ENCODE data around the gene SLC9A9. TPM values are rescaled to one million over a fixed set of nuclear protein-coding genes. Genes with fewer than 3 reads are reported as not detected.

The SLC9A9 gene
- total RNA-seq, 2 experiments from 2014 or later: 13.8 to 16.4 TPM

DNA sequence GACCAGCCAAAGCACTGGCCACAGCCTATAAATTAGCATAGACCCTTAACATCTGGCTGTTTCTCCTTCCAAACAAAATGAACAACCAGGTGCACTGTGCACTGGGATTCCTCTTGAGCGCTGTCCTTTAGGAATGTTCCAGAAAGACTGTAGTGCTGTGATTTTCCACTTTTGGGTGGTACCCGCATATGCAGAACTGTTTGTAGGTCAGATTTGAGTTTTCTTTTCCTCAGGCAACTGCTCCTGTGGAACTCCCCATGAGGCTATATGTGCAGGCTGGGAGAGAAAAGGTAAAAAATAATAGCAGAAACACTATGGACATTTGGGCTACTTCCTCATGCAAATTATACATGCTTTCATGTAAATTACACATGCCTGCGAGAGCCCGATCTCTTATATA is 589.6 kb downstream of the SLC9A9 start:
- ChIA-PET CTCF (no interaction called here), POLR2A (no interaction called here)
- Mint-ChIP-seq H3K9me3 (no peaks in the 10 kb centered on the region), H3K36me3 (ENCODE audit: low read depth) (no peaks in the 10 kb centered on the region), H3K27me3 (no peaks in the 10 kb centered on the region), H3K4me3 (no peak overlapping the region), H3K27ac (no peak overlapping the region), H3K4me1 (peaks cover 2% of the 10 kb centered on the region)
- DNase-seq: no peak

GRCh38 chr3:143256416-143256815 is 591.9 kb downstream of the SLC9A9 start:
- Mint-ChIP-seq H3K27me3 (no peaks in the 10 kb centered on the region), H3K36me3 (ENCODE audit: low read depth) (no peaks in the 10 kb centered on the region), H3K4me3 (no peak overlapping the region), H3K9me3 (no peaks in the 10 kb centered on the region), H3K4me1 (no peaks in the 10 kb centered on the region), H3K27ac (no peak overlapping the region)
- POLR2A ChIA-PET: no interaction called here
- CTCF ChIA-PET: no interaction called here
- DNase-seq: no peak

DNA sequence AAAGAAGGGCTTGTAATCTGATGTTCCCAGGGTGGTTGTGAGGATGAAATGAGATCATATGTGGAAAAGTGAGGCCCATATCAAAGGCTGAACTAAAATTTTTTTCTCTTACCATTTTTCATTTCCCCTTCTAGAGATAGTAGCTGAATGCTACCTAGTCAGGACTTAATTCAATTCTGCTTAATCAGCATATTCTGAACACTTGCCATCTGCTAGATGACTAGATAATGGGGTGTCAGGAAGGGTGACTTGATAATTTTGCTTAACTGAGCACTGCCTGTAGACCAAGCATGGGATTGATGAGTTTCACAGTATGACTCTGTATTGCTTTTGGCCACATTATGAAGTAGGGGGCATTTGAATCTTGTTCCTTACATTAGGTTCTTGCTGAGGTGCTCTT is 592.5 kb downstream of the SLC9A9 start:
- H3K4me1 Mint-ChIP-seq: no peaks in the 10 kb centered on the region
- DNase-seq: no peak
- ChIA-PET CTCF (interaction anchor here (1.1 to 1.2 kb wide), 2 partner anchors 12 to 49 kb away, joined by 3 read pairs; no protein-coding TSS in a partner anchor), POLR2A (no interaction called here)
- H3K9me3 Mint-ChIP-seq: peaks cover 5% of the 10 kb centered on the region
- H3K27me3 Mint-ChIP-seq: no peaks in the 10 kb centered on the region
- no peak overlapping the region for H3K4me3 Mint-ChIP-seq
- H3K27ac Mint-ChIP-seq: no peak overlapping the region
- no peaks in the 10 kb centered on the region for H3K36me3 Mint-ChIP-seq (ENCODE audit: low read depth)

DNA sequence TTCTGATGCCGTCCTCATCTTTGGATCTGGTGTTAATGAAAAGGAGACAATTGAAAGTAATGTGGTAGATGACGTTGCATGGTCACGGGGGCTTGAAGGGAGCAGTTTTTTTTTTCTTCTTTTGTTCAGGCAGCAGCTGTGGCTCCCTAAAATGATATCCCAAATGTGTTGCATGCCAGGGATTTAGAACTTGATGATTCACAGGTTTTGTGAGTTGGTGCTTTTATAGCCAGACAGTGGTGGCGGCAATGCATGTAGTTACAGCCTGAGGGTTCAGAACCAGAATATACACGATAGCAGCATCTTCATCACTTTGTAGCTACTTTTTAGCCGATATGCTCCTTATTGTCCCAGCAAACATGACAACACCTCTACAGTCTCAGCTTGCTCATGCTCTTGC is 595.3 kb downstream of the SLC9A9 start:
- no peak for DNase-seq
- H3K27me3 Mint-ChIP-seq: no peaks in the 10 kb centered on the region
- no peaks in the 10 kb centered on the region for H3K36me3 Mint-ChIP-seq (ENCODE audit: low read depth)
- CTCF ChIA-PET: no interaction called here
- no peak overlapping the region for H3K27ac Mint-ChIP-seq
- peaks cover 17% of the 10 kb centered on the region for H3K9me3 Mint-ChIP-seq
- POLR2A ChIA-PET: no interaction called here
- no peak overlapping the region for H3K4me3 Mint-ChIP-seq
- H3K4me1 Mint-ChIP-seq: no peaks in the 10 kb centered on the region

- ChIA-PET POLR2A (no interaction called here), CTCF (no interaction called here)
- Mint-ChIP-seq H3K9me3 (peaks cover 17% of the 10 kb centered on the region), H3K27me3 (no peaks in the 10 kb centered on the region), H3K27ac (no peak overlapping the region), H3K4me3 (no peak overlapping the region), H3K36me3 (ENCODE audit: low read depth) (no peaks in the 10 kb centered on the region), H3K4me1 (no peaks in the 10 kb centered on the region)
- DNase-seq: no peak
Measured at GRCh38 chr3:143249014-143249413, 599.3 kb downstream of the SLC9A9 start.

DNA sequence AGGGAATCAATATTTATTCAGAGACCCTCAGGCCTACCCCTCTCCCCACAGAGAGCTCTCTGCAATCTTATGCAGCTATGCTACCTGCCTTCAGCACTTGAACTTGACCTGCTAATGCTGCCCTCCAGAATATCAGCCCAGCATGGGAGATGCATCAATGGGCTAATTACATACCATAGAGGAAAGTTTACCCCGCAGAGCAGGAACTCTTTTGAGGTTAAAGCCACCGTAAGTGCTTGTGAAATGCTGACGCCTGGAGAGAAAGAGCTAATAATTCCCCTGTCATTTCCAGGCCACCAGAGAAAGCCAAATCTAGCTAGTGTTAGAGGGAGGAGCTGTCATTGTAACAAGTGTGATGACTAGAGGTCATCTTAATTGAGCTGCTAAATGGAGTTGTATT is 601.2 kb downstream of the SLC9A9 start:
- no peaks in the 10 kb centered on the region for H3K36me3 Mint-ChIP-seq (ENCODE audit: low read depth)
- H3K4me3 Mint-ChIP-seq: no peak overlapping the region
- no peak for DNase-seq
- H3K27ac Mint-ChIP-seq: no peak overlapping the region
- H3K9me3 Mint-ChIP-seq: peaks cover 17% of the 10 kb centered on the region
- no peaks in the 10 kb centered on the region for H3K4me1 Mint-ChIP-seq
- ChIA-PET CTCF (interaction anchor here (1.2 kb wide), 1 partner anchor 45 kb away, joined by 3 read pairs; no protein-coding TSS in a partner anchor), POLR2A (interaction anchor here (0.6 to 0.7 kb wide), 2 partner anchors 30 to 450 kb away, joined by 5 to 6 read pairs; no protein-coding TSS in a partner anchor)
- H3K27me3 Mint-ChIP-seq: no peaks in the 10 kb centered on the region

- H3K36me3 Mint-ChIP-seq (ENCODE audit: low read depth): no peaks in the 10 kb centered on the region
- DNase-seq: no peak
- CTCF ChIA-PET: interaction anchor here (0.7 kb wide), 1 partner anchor 75 kb away, joined by 3 read pairs; no protein-coding TSS in a partner anchor
- no peaks in the 10 kb centered on the region for H3K4me1 Mint-ChIP-seq
- peaks cover 12% of the 10 kb centered on the region for H3K9me3 Mint-ChIP-seq
- H3K27ac Mint-ChIP-seq: no peak overlapping the region
- no peaks in the 10 kb centered on the region for H3K27me3 Mint-ChIP-seq
- H3K4me3 Mint-ChIP-seq: no peak overlapping the region
- POLR2A ChIA-PET: no interaction called here
Measured at GRCh38 chr3:143245692-143246091, 602.6 kb downstream of the SLC9A9 start.

DNA sequence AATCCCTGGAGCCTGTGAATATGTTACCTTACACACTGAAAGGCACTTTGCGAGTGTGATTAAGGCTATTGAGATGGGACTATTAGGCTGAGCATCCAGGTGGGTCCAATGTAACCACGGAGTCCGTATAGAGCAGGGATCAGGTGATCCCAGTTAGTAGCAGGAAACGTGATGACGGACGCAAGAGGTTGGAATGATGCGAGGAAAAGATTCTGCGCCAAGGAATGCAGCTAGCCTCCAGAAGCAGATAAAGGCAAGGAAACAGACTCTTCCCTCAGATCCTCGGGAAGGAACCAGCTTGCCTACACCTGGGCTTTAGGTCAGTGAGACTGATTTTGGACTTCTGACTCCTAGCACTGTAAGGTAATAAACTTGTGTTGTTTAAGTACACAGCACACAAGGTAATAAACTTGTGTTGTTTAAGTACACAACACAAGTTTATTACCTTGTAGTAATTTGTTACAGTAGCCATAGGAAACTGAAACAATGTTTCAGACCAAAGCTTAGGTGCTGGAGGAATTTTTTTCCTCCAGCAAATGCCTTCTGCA is 603.7 kb downstream of the SLC9A9 start:
- CTCF ChIA-PET: no interaction called here
- H3K4me3 Mint-ChIP-seq: no peak overlapping the region
- H3K27ac Mint-ChIP-seq: no peak overlapping the region
- no peaks in the 10 kb centered on the region for H3K27me3 Mint-ChIP-seq
- DNase-seq: no peak
- H3K4me1 Mint-ChIP-seq: no peaks in the 10 kb centered on the region
- H3K36me3 Mint-ChIP-seq (ENCODE audit: low read depth): no peaks in the 10 kb centered on the region
- peaks cover 9% of the 10 kb centered on the region for H3K9me3 Mint-ChIP-seq
- POLR2A ChIA-PET: no interaction called here

DNA sequence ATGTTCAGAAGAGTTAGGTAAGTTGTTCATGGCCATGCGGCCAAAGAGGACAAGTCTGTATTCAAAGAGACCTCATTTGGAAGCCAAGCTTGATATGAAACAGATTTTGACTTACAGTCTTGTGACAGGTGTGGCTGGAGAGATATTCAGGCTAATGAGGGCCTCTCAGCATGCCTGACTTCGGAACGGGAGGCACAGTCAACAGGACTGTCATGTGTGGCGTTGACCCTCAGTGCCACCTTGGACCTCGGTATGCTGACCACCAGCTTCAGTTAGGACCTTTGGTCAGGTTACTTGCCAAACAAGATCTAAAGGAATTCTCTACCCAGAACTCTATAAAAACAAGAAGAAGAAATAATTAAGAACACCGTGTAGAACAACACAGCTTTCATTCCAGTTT is 604.6 kb downstream of the SLC9A9 start:
- no peak overlapping the region for H3K27ac Mint-ChIP-seq
- peaks cover 7% of the 10 kb centered on the region for H3K9me3 Mint-ChIP-seq
- ChIA-PET POLR2A (no interaction called here), CTCF (interaction anchor here (1.0 kb wide), 1 partner anchor 12 kb away, joined by 3 read pairs; no protein-coding TSS in a partner anchor)
- no peaks in the 10 kb centered on the region for H3K36me3 Mint-ChIP-seq (ENCODE audit: low read depth)
- no peak overlapping the region for H3K4me3 Mint-ChIP-seq
- DNase-seq: no peak
- no peaks in the 10 kb centered on the region for H3K27me3 Mint-ChIP-seq
- H3K4me1 Mint-ChIP-seq: no peaks in the 10 kb centered on the region

DNA sequence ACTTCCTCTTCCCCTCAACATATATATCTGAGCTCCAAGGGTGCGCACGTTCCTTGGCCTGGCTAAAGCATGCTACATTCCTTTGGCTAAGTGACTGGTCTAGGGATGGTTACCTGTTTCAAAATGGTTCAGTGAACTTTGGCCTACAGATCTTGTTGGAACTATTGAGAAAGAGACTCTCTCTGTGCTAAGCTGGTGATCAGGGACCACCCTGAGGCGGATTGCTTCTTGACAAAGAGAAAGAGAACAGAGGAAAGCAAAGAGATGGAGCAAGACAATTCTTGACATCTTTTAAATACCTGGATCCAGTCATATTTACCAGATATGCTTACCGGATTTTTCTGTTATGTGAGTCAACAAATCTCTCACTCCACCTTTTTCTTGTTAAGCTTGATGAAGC is 605.6 kb downstream of the SLC9A9 start:
- H3K9me3 Mint-ChIP-seq: peaks cover 4% of the 10 kb centered on the region
- H3K36me3 Mint-ChIP-seq (ENCODE audit: low read depth): no peaks in the 10 kb centered on the region
- DNase-seq: no peak
- no peaks in the 10 kb centered on the region for H3K27me3 Mint-ChIP-seq
- no peak overlapping the region for H3K4me3 Mint-ChIP-seq
- no peaks in the 10 kb centered on the region for H3K4me1 Mint-ChIP-seq
- ChIA-PET CTCF (interaction anchor here (1.0 kb wide), 1 partner anchor 34 kb away, joined by 3 read pairs; no protein-coding TSS in a partner anchor), POLR2A (no interaction called here)
- H3K27ac Mint-ChIP-seq: no peak overlapping the region

- CTCF ChIA-PET: interaction anchor here (1.0 kb wide), 1 partner anchor 34 kb away, joined by 3 read pairs; no protein-coding TSS in a partner anchor
- no peak for DNase-seq
- Mint-ChIP-seq H3K9me3 (peaks cover 7% of the 10 kb centered on the region), H3K27me3 (no peaks in the 10 kb centered on the region), H3K27ac (no peak overlapping the region), H3K4me3 (no peak overlapping the region), H3K36me3 (ENCODE audit: low read depth) (no peaks in the 10 kb centered on the region), H3K4me1 (no peaks in the 10 kb centered on the region)
- POLR2A ChIA-PET: no interaction called here
Measured at GRCh38 chr3:143242101-143242500, 606.2 kb downstream of the SLC9A9 start.

DNA sequence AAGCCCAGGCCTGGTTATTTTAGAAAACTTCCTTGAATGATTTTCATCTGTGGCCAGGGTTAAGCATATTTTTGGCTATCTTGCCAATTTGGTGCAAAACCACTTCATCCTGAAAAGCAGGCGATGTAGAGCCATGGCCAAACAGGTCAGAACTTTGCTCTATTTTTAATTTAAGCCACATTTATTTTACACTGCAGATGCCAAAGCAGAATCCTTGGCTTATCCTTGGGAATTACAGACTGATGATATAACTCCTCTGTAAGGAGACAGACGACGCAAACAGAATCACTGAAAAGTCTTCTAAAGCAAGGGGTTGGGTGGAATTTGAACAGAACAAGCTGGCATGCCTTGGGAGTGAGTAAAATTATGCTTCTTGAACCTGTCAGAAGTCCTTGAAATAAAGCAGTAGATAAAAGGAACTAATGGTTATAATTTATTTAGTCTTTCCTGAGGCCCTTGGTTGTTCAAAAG is 606.8 kb downstream of the SLC9A9 start:
- ChIA-PET CTCF (interaction anchor here (1.0 kb wide), 1 partner anchor 35 kb away, joined by 3 read pairs; no protein-coding TSS in a partner anchor), POLR2A (no interaction called here)
- H3K27me3 Mint-ChIP-seq: no peaks in the 10 kb centered on the region
- no peak overlapping the region for H3K27ac Mint-ChIP-seq
- no peaks in the 10 kb centered on the region for H3K36me3 Mint-ChIP-seq (ENCODE audit: low read depth)
- no peak overlapping the region for H3K4me3 Mint-ChIP-seq
- DNase-seq: no peak
- H3K9me3 Mint-ChIP-seq: peaks cover 9% of the 10 kb centered on the region
- H3K4me1 Mint-ChIP-seq: no peaks in the 10 kb centered on the region

GRCh38 chr3:143240886-143241285 is 607.4 kb downstream of the SLC9A9 start:
- CTCF ChIA-PET: no interaction called here

GRCh38 chr3:143239031-143239430 is 609.2 kb downstream of the SLC9A9 start:
- H3K27ac Mint-ChIP-seq: no peak overlapping the region
- H3K9me3 Mint-ChIP-seq: peaks cover 15% of the 10 kb centered on the region
- H3K4me1 Mint-ChIP-seq: no peaks in the 10 kb centered on the region
- DNase-seq: no peak
- CTCF ChIA-PET: interaction anchor here (0.7 kb wide), 1 partner anchor 23 kb away, joined by 3 read pairs; no protein-coding TSS in a partner anchor
- no peak overlapping the region for H3K4me3 Mint-ChIP-seq
- H3K36me3 Mint-ChIP-seq (ENCODE audit: low read depth): no peaks in the 10 kb centered on the region
- H3K27me3 Mint-ChIP-seq: no peaks in the 10 kb centered on the region
- POLR2A ChIA-PET: no interaction called here

More at GRCh38 chr3:143240886-143241285, 607.4 kb downstream of the SLC9A9 start:
- H3K4me3 Mint-ChIP-seq: no peak overlapping the region
- H3K27ac Mint-ChIP-seq: no peak overlapping the region
- H3K27me3 Mint-ChIP-seq: no peaks in the 10 kb centered on the region
- no peaks in the 10 kb centered on the region for H3K4me1 Mint-ChIP-seq
- POLR2A ChIA-PET: no interaction called here
- DNase-seq: no peak
- peaks cover 9% of the 10 kb centered on the region for H3K9me3 Mint-ChIP-seq
- H3K36me3 Mint-ChIP-seq (ENCODE audit: low read depth): no peaks in the 10 kb centered on the region
